Tibial artery (tissue), 4 donors: Measurements from ENCODE around the gene AFP.

ENCODE experiments used
- DNase-seq, 2 donors: peaks; one replicate each; pipeline ENCODE4 v3.0.0-alpha.2; 2019
- H3K27ac ChIP-seq, 2 donors: fragments of 200-600 bp; sonication (generic) in 1 of 2; 1 replicate in 1 of 2; 2 replicates in 1 of 2; pipeline ENCODE4 v1.5.1; 2018 to 2019; ENCODE audit warnings: mild to moderate bottlenecking in 1 of 2
- H3K27me3 ChIP-seq, 2 donors: fragments of 200-600 bp; sonication (generic) in 1 of 2; one replicate each; pipeline versions ENCODE4 v1.5.1 to v1.6.0; 2016 to 2019
- H3K36me3 ChIP-seq, 3 donors: fragments of 200-600 bp; sonication (generic) in 2 of 3; one replicate each; pipeline ENCODE4 v1.5.1; 2016 to 2019; ENCODE audit warnings: mild to moderate bottlenecking in 2 of 3
- H3K4me1 ChIP-seq, 4 donors: fragments of 200-600 bp; sonication (generic) in 2 of 4; 1 replicate in 3 of 4; 2 replicates in 1 of 4; pipeline ENCODE4 v1.5.1; 2016 to 2019
- H3K4me3 ChIP-seq, 2 donors: fragments of 200-600 bp; sonication (generic) in 1 of 2; 1 replicate in 1 of 2; 2 replicates in 1 of 2; pipeline ENCODE4 v1.5.1; 2018 to 2019; ENCODE audit warnings: mild to moderate bottlenecking in 2 of 2
- H3K9me3 ChIP-seq, 3 donors: fragments of 200-600 bp; sonication (generic) in 1 of 3; one replicate each; pipeline ENCODE4 v1.5.1; 2016 to 2019
- CTCF ChIP-seq, 2 experiments: fragments of 200-600 bp in 1 of 2; fragments of 450-650 bp in 1 of 2; IDR thresholded peaks; one replicate each; pipeline ENCODE4 v1.5.1; 2017 to 2019; ENCODE audit warnings: antibody characterized with exemption in 2 of 2, mild to moderate bottlenecking in 1 of 2, moderate library complexity in 1 of 2
- intact Hi-C: fragments of 100-400 bp; cut with DNase I; formaldehyde crosslinking; loops from one replicate; pipeline ENCODE4 v1.15.0; 2023; ENCODE audit warnings: low total_unique reads

AFP gene

GRCh38 chr4:73426666-73427065, 9.4 kb upstream of the AFP start:
- intact Hi-C loops: no loop called here
- no peak for DNase-seq

GRCh38 chr4:73429118-73429517, 6.9 kb upstream of the AFP start:
- Histone ChIP-seq H3K4me3 (no peak overlapping the region), H3K4me1 (no peaks in the 10 kb centered on the region), H3K27me3 (no peaks in the 10 kb centered on the region), H3K9me3 (no peaks in the 10 kb centered on the region), H3K36me3 (no peaks in the 10 kb centered on the region), H3K27ac (no peak overlapping the region)
- DNase-seq: no peak
- intact Hi-C loops: no loop called here
- no peak for TF ChIP-seq CTCF (IDR thresholded peaks at IDR 0.05)

More at GRCh38 chr4:73426666-73427065, 9.4 kb upstream of the AFP start:
- Histone ChIP-seq H3K36me3 (no peaks in the 10 kb centered on the region), H3K9me3 (no peaks in the 10 kb centered on the region), H3K4me1 (no peaks in the 10 kb centered on the region), H3K27me3 (no peaks in the 10 kb centered on the region), H3K27ac (no peak overlapping the region), H3K4me3 (no peak overlapping the region)
- no peak for TF ChIP-seq CTCF (IDR thresholded peaks at IDR 0.05)

- H3K27ac ChIP-seq: no peak overlapping the region
Measured at GRCh38 chr4:73429826-73430587, 6.0 kb upstream of the AFP start.

GRCh38 chr4:73431813-73432168, 4.2 kb upstream of the AFP start:
- no peaks in the 10 kb centered on the region for H3K36me3 ChIP-seq
- no peak overlapping the region for H3K27ac ChIP-seq
- no peaks in the 10 kb centered on the region for H3K9me3 ChIP-seq
- intact Hi-C loops: no loop called here
- no peak overlapping the region for H3K4me3 ChIP-seq
- no peaks in the 10 kb centered on the region for H3K4me1 ChIP-seq
- no peak for TF ChIP-seq CTCF (IDR thresholded peaks at IDR 0.05)
- no peaks in the 10 kb centered on the region for H3K27me3 ChIP-seq
- no peak for DNase-seq

More at GRCh38 chr4:73429826-73430587, 6.0 kb upstream of the AFP start:
- intact Hi-C loops: no loop called here
- Histone ChIP-seq H3K4me3 (no peak overlapping the region), H3K4me1 (no peaks in the 10 kb centered on the region), H3K36me3 (no peaks in the 10 kb centered on the region), H3K9me3 (no peaks in the 10 kb centered on the region), H3K27me3 (no peaks in the 10 kb centered on the region)
- no peak for TF ChIP-seq CTCF (IDR thresholded peaks at IDR 0.05)
- no peak for DNase-seq

GRCh38 chr4:73432169-73433000, 3.6 kb upstream of the AFP start:
- Histone ChIP-seq H3K36me3 (no peaks in the 10 kb centered on the region), H3K4me1 (no peaks in the 10 kb centered on the region), H3K27ac (no peak overlapping the region), H3K9me3 (no peaks in the 10 kb centered on the region), H3K4me3 (no peak overlapping the region), H3K27me3 (no peaks in the 10 kb centered on the region)
- intact Hi-C loops: no loop called here
- DNase-seq: no peak
- TF ChIP-seq CTCF (IDR thresholded peaks at IDR 0.05): no peak
